Keratinocyte (primary cell): ENCODE data around the gene CKAP2L. TPM values are rescaled to one million over a fixed set of nuclear protein-coding genes. Genes with fewer than 3 reads are reported as not detected.

Source experiments
- DNase-seq: peaks from one replicate; pipeline ENCODE4 v3.0.0-alpha.2; 2011; ENCODE audit warnings: low read depth, missing footprints, low spot score
- FAIRE-seq: peaks from 2 replicates; lab custom pipeline; 2011; peaks lifted over from hg19 to GRCh38; lab: Jason Lieb, UNC
- H2AFZ ChIP-seq: 2 replicates; pipeline ENCODE4 v1.6.0; 2012; ENCODE audit warnings: low read length, control low read depth, inconsistent platforms; ENCODE audit not compliant: control insufficient read depth
- H3K27ac ChIP-seq: 2 replicates; pipeline ENCODE4 v1.5.1; 2011; ENCODE audit warnings: low read length; ENCODE audit not compliant: control insufficient read depth, insufficient read depth
- H3K27me3 ChIP-seq: 3 replicates; pipeline ENCODE4 v1.6.0; 2011; ENCODE audit warnings: low read length; ENCODE audit not compliant: control insufficient read depth, insufficient read depth; ENCODE audit errors: extremely low read depth
- H3K36me3 ChIP-seq, 2 experiments: 2 replicates in 1 of 2; 3 replicates in 1 of 2; pipeline ENCODE4 v1.5.1; 2011; ENCODE audit warnings: low read length in 2 of 2, mild to moderate bottlenecking in 1 of 2; ENCODE audit not compliant: control insufficient read depth in 2 of 2, insufficient read depth in 2 of 2; ENCODE audit errors: extremely low read depth in 1 of 2
- H3K4me1 ChIP-seq: 3 replicates; pipeline ENCODE4 v1.5.1; 2011; ENCODE audit warnings: low read length; ENCODE audit not compliant: control insufficient read depth, insufficient read depth; ENCODE audit errors: extremely low read depth
- H3K4me2 ChIP-seq: 3 replicates; pipeline ENCODE4 v1.6.0; 2011; ENCODE audit warnings: low read depth, low read length; ENCODE audit not compliant: control insufficient read depth, insufficient read depth; ENCODE audit errors: extremely low read depth
- H3K4me3 ChIP-seq, 3 experiments: fragments of 200-600 bp in 1 of 3; sonication (generic) in 1 of 3; 2 replicates in 2 of 3; 3 replicates in 1 of 3; pipeline ENCODE4 v1.5.1; 2011 to 2016; ENCODE audit warnings: low read length in 3 of 3, mild to moderate bottlenecking in 3 of 3, control low read depth in 2 of 3, inconsistent platforms in 1 of 3, low read depth in 1 of 3, mixed read lengths in 1 of 3, mixed run types in 1 of 3, moderate library complexity in 1 of 3; ENCODE audit not compliant: control insufficient read depth in 2 of 3, insufficient read depth in 2 of 3; ENCODE audit errors: extremely low read depth in 1 of 3
- H3K79me2 ChIP-seq: 2 replicates; pipeline ENCODE4 v1.6.0; 2012; ENCODE audit warnings: low read length; ENCODE audit not compliant: control insufficient read depth, insufficient read depth
- H3K9ac ChIP-seq: 3 replicates; pipeline ENCODE4 v1.6.0; 2011; ENCODE audit warnings: low read length; ENCODE audit not compliant: control insufficient read depth, insufficient read depth; ENCODE audit errors: extremely low read depth
- H3K9me1 ChIP-seq: 3 replicates; pipeline ENCODE4 v1.6.0; 2011; ENCODE audit warnings: low read length; ENCODE audit not compliant: control insufficient read depth, insufficient read depth; ENCODE audit errors: extremely low read depth
- H3K9me3 ChIP-seq: 2 replicates; pipeline ENCODE4 v1.5.1; 2012; ENCODE audit warnings: low read depth, low read length; ENCODE audit not compliant: control insufficient read depth
- H4K20me1 ChIP-seq: 3 replicates; pipeline ENCODE4 v1.6.0; 2011; ENCODE audit warnings: low read length; ENCODE audit not compliant: control insufficient read depth, insufficient read depth; ENCODE audit errors: extremely low read depth
- CTCF ChIP-seq, 3 experiments: IDR thresholded peaks in 1 of 3; conservative IDR thresholded peaks in 1 of 3; optimal IDR thresholded peaks in 1 of 3; 2 replicates in 2 of 3; 3 replicates in 1 of 3; pipeline versions ENCODE3 to v1.5.1; 2011; ENCODE audit warnings: low read length in 3 of 3, mild to moderate bottlenecking in 3 of 3, moderate library complexity in 2 of 3, control low read depth in 1 of 3, inconsistent platforms in 1 of 3; ENCODE audit not compliant: insufficient read depth in 2 of 3; ENCODE audit errors: extremely low read depth in 1 of 3
- EZH2 ChIP-seq: IDR thresholded peaks from one replicate; pipeline ENCODE4 v1.6.1; 2012; ENCODE audit warnings: inconsistent platforms, mild to moderate bottlenecking, low read length, moderate library complexity
- dilution Hi-C: fragments of 300-500 bp; cut with MboI; formaldehyde crosslinking; loops from one replicate; pipeline ENCODE4 v1.7.0; 2020; ENCODE audit warnings: low sequenced_read_pairs; ENCODE audit not compliant: extremely low pct_ligation_motif_present
- polyA plus RNA-seq, 5 experiments: library from polyadenylated mRNA; depleted of rRNA in 3 of 5; stranded (reverse) in 3 of 5; stranded (forward) in 1 of 5; unstranded in 1 of 5; fragments of >200 nt; gene quantifications; 1 replicate in 1 of 5; 2 replicates in 3 of 5; 3 replicates in 1 of 5; pipeline versions ENCODE4 v1.2.1 to v1.2.3, GENCODE V29; 2011 to 2012; ENCODE audit warnings: missing spikeins in 2 of 5, low read depth in 1 of 5, low replicate concordance in 1 of 5

The CKAP2L gene
- polyA plus RNA-seq, 1 donor (not counting 4 experiments of a cell fraction or from before 2014, with no cell fraction given) = 10.9 TPM

DNA sequence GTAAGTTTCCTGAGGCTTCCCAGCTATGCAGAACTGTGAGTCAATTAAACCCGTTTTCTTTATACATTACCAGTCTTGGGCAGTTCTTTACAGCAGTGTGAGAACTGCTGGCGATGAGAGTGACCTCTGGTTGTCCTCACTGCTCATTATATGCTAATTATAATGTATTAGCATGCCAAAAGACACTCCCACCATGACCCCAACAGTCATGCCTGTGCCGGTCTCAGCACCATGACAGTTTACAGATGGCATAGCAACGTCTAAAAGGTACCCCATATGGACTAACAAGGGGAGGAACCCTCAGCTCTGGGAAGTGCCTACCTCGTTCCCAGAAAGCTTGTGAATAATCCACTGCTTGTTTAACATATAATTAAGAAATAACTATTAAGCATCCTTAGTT lies 28.0 kb upstream of the CKAP2L start:
- peaks cover 46% of the 10 kb centered on the region for H3K4me1 ChIP-seq
- DNase-seq = no peak
- FAIRE-seq = no peak
- dilution Hi-C loops = no loop called here
- no peaks in the 10 kb centered on the region for H3K9me3 ChIP-seq
- no peaks in the 10 kb centered on the region for H3K27me3 ChIP-seq
- H3K36me3 ChIP-seq = no peaks in the 10 kb centered on the region
- no peaks in the 10 kb centered on the region for H3K9me1 ChIP-seq
- H3K9ac ChIP-seq = no peak overlapping the region
- no peak overlapping the region for H2AFZ ChIP-seq
- no peak overlapping the region for H3K4me3 ChIP-seq
- TF ChIP-seq CTCF (optimal IDR thresholded peaks at IDR 0.05 in 1 of 3, IDR thresholded peaks at IDR 0.05 in 1 of 3, conservative IDR thresholded peaks at IDR 0.05 in 1 of 3; ENCODE audit: extremely low read depth in 1 of 3, insufficient read depth in 2 of 3, low read length in 3 of 3) (no peak), EZH2 (no peak)
- H3K4me2 ChIP-seq = no peak overlapping the region
- peak overlapping the region; percentile 97 for H3K27ac ChIP-seq
- H4K20me1 ChIP-seq = no peaks in the 10 kb centered on the region
- H3K79me2 ChIP-seq = no peaks in the 10 kb centered on the region

DNA sequence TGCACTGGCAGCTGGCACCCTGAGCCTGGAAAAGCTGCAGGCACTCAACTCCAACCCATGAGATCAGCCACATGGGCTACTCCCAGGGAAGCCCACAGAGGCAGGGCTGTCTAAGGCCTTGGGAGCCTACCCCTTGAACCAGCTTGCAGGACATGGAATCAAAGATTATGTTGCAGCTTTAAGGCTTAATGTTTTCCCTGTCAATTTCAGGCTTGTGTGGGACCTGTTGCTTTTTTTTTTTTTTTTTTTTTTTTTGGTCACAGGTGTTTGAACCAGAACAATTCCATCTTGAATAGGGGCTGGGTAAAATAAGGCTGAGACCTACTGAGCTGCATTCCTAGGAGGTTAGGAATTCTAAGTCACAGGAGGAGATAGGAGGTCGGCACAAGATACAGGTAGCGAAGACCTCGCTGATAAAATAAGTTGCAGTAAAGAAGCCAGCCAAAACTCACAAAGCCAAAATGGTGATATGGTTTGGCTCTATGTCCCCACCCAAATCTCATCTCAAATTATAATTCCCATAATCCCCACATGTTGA lies 27.4 kb upstream of the CKAP2L start:
- H3K4me2 ChIP-seq = no peak overlapping the region
- H3K27me3 ChIP-seq = no peaks in the 10 kb centered on the region
- no peak for TF ChIP-seq CTCF (optimal IDR thresholded peaks at IDR 0.05 in 1 of 3, IDR thresholded peaks at IDR 0.05 in 1 of 3, conservative IDR thresholded peaks at IDR 0.05 in 1 of 3; ENCODE audit: extremely low read depth in 1 of 3, insufficient read depth in 2 of 3, low read length in 3 of 3)
- no peak for TF ChIP-seq EZH2
- FAIRE-seq = no peak
- no peaks in the 10 kb centered on the region for H4K20me1 ChIP-seq
- H3K79me2 ChIP-seq = peaks cover 2% of the 10 kb centered on the region
- H3K4me3 ChIP-seq = no peak overlapping the region
- no peak overlapping the region for H3K27ac ChIP-seq
- DNase-seq = no peak
- H3K9ac ChIP-seq = no peak overlapping the region
- dilution Hi-C loops = no loop called here
- H3K36me3 ChIP-seq = no peaks in the 10 kb centered on the region
- no peaks in the 10 kb centered on the region for H3K9me1 ChIP-seq
- H2AFZ ChIP-seq = no peak overlapping the region
- no peaks in the 10 kb centered on the region for H3K9me3 ChIP-seq
- H3K4me1 ChIP-seq = peaks cover 51% of the 10 kb centered on the region
